ENCODE measurements around the gene ARHGAP18.

Gene ARHGAP18

GRCh38 chr6:129628101-129628815 is 81.7 kb downstream of the ARHGAP18 start:
- DNase-seq (ENCODE audit: low spot score) = no peak
- no peak for TF ChIP-seq CTCF (conservative IDR thresholded peaks at IDR 0.05; ENCODE audit: low read depth)
- no peak overlapping the region for H3K27ac ChIP-seq
- POLR2A ChIA-PET (ENCODE audit: low non-redundant PET) = no interaction called here
- CTCF ChIA-PET = interaction anchor here (0.6 kb wide), 1 partner anchor 120 kb away, joined by 4 read pairs; no protein-coding TSS in a partner anchor

- DNase-seq (ENCODE audit: low spot score) = no peak
- ChIA-PET CTCF (no interaction called here), POLR2A (ENCODE audit: low non-redundant PET) (no interaction called here)
- H3K27ac ChIP-seq = peak overlapping the region; percentile 51
- no peak for TF ChIP-seq CTCF (conservative IDR thresholded peaks at IDR 0.05; ENCODE audit: low read depth)
Measured at GRCh38 chr6:129624488-129624887, 85.5 kb downstream of the ARHGAP18 start.

GRCh38 chr6:129623008-129623732 is 86.8 kb downstream of the ARHGAP18 start:
- ChIA-PET POLR2A (ENCODE audit: low non-redundant PET) (no interaction called here), CTCF (no interaction called here)
- TF ChIP-seq CTCF (conservative IDR thresholded peaks at IDR 0.05; ENCODE audit: low read depth) = no peak
- DNase-seq (ENCODE audit: low spot score) = peak; percentile 51
- peak overlapping the region; percentile 55 for H3K27ac ChIP-seq

GRCh38 chr6:129621252-129621651 is 88.7 kb downstream of the ARHGAP18 start:
- no peak for DNase-seq (ENCODE audit: low spot score)
- CTCF ChIA-PET = no interaction called here
- H3K27ac ChIP-seq = no peak overlapping the region
- POLR2A ChIA-PET (ENCODE audit: low non-redundant PET) = no interaction called here
- TF ChIP-seq CTCF (conservative IDR thresholded peaks at IDR 0.05; ENCODE audit: low read depth) = no peak

- ChIA-PET CTCF (no interaction called here), POLR2A (ENCODE audit: low non-redundant PET) (no interaction called here)
- DNase-seq (ENCODE audit: low spot score) = no peak
- no peak overlapping the region for H3K27ac ChIP-seq
- no peak for TF ChIP-seq CTCF (conservative IDR thresholded peaks at IDR 0.05; ENCODE audit: low read depth)
Measured at GRCh38 chr6:129620234-129620610, 89.8 kb downstream of the ARHGAP18 start.

- no peak for DNase-seq (ENCODE audit: low spot score)
- ChIA-PET CTCF (no interaction called here), POLR2A (ENCODE audit: low non-redundant PET) (no interaction called here)
- TF ChIP-seq CTCF (conservative IDR thresholded peaks at IDR 0.05; ENCODE audit: low read depth) = no peak
- no peak overlapping the region for H3K27ac ChIP-seq
Measured at GRCh38 chr6:129619579-129620233, 90.3 kb downstream of the ARHGAP18 start.

Data from RWPE1 (cell line).